ENCODE data around the gene SLC22A5. TPM values are rescaled to one million over a fixed set of nuclear protein-coding genes. Genes with fewer than 3 reads are reported as not detected.

SLC22A5 gene
- polyA plus RNA-seq, 1 donor (not counting 4 experiments of a cell fraction or from before 2014, with no cell fraction given), result 14.8 TPM

GRCh38 chr5:132417461-132417860 lies 48.0 kb downstream of the SLC22A5 start:
- no peak for FAIRE-seq
- no peak overlapping the region for H2AFZ ChIP-seq (ENCODE audit: control insufficient read depth, low read length)
- dilution Hi-C loops (cut with MboI; ENCODE audit: extremely low pct_ligation_motif_present, low sequenced_read_pairs), result no loop called here
- no peaks in the 10 kb centered on the region for H3K9me3 ChIP-seq (ENCODE audit: control insufficient read depth, low read depth, low read length)
- no peaks in the 10 kb centered on the region for H3K9me1 ChIP-seq (ENCODE audit: control insufficient read depth, extremely low read depth, insufficient read depth, low read length)
- no peak overlapping the region for H3K9ac ChIP-seq (ENCODE audit: control insufficient read depth, extremely low read depth, insufficient read depth, low read length)
- no peaks in the 10 kb centered on the region for H3K79me2 ChIP-seq (ENCODE audit: control insufficient read depth, insufficient read depth, low read length)
- no peaks in the 10 kb centered on the region for H4K20me1 ChIP-seq (ENCODE audit: control insufficient read depth, extremely low read depth, insufficient read depth, low read length)
- no peaks in the 10 kb centered on the region for H3K36me3 ChIP-seq (ENCODE audit: control insufficient read depth in 2 of 2, extremely low read depth in 1 of 2, insufficient read depth in 2 of 2, low read length in 2 of 2)
- H3K27me3 ChIP-seq (ENCODE audit: control insufficient read depth, extremely low read depth, insufficient read depth, low read length), result no peaks in the 10 kb centered on the region
- peaks cover 56% of the 10 kb centered on the region for H3K4me1 ChIP-seq (ENCODE audit: control insufficient read depth, extremely low read depth, insufficient read depth, low read length)
- TF ChIP-seq CTCF (optimal IDR thresholded peaks at IDR 0.05 in 1 of 3, IDR thresholded peaks at IDR 0.05 in 1 of 3, conservative IDR thresholded peaks at IDR 0.05 in 1 of 3; ENCODE audit: extremely low read depth in 1 of 3, insufficient read depth in 2 of 3, low read length in 3 of 3), result no peak
- TF ChIP-seq EZH2 (IDR thresholded peaks at IDR 0.05; ENCODE audit: low read length), result no peak
- H3K27ac ChIP-seq (ENCODE audit: control insufficient read depth, insufficient read depth, low read length), result no peak overlapping the region
- no peak overlapping the region for H3K4me3 ChIP-seq (ENCODE audit: control insufficient read depth in 2 of 3, extremely low read depth in 1 of 3, insufficient read depth in 2 of 3, low read depth in 1 of 3, low read length in 3 of 3)
- peak overlapping the region; percentile 20 for H3K4me2 ChIP-seq (ENCODE audit: control insufficient read depth, extremely low read depth, insufficient read depth, low read depth, low read length)
- DNase-seq (ENCODE audit: low read depth, low spot score), result no peak

GRCh38 chr5:132417889-132418485 lies 48.5 kb downstream of the SLC22A5 start:
- peaks cover 60% of the 10 kb centered on the region for H3K4me1 ChIP-seq (ENCODE audit: control insufficient read depth, extremely low read depth, insufficient read depth, low read length)
- H3K27ac ChIP-seq (ENCODE audit: control insufficient read depth, insufficient read depth, low read length), result no peak overlapping the region

More at GRCh38 chr5:132417889-132418485, 48.5 kb downstream of the SLC22A5 start:
- FAIRE-seq (no peak), DNase-seq (ENCODE audit: low read depth, low spot score) (no peak)
- H3K79me2 ChIP-seq (ENCODE audit: control insufficient read depth, insufficient read depth, low read length), result no peaks in the 10 kb centered on the region
- no peaks in the 10 kb centered on the region for H4K20me1 ChIP-seq (ENCODE audit: control insufficient read depth, extremely low read depth, insufficient read depth, low read length)
- H3K4me2 ChIP-seq (ENCODE audit: control insufficient read depth, extremely low read depth, insufficient read depth, low read depth, low read length), result no peak overlapping the region
- TF ChIP-seq CTCF (optimal IDR thresholded peaks at IDR 0.05 in 1 of 3, IDR thresholded peaks at IDR 0.05 in 1 of 3, conservative IDR thresholded peaks at IDR 0.05 in 1 of 3; ENCODE audit: extremely low read depth in 1 of 3, insufficient read depth in 2 of 3, low read length in 3 of 3) (no peak), EZH2 (IDR thresholded peaks at IDR 0.05; ENCODE audit: low read length) (no peak)
- no peaks in the 10 kb centered on the region for H3K9me3 ChIP-seq (ENCODE audit: control insufficient read depth, low read depth, low read length)
- dilution Hi-C loops (cut with MboI; ENCODE audit: extremely low pct_ligation_motif_present, low sequenced_read_pairs), result no loop called here
- H3K9me1 ChIP-seq (ENCODE audit: control insufficient read depth, extremely low read depth, insufficient read depth, low read length), result no peaks in the 10 kb centered on the region
- H3K4me3 ChIP-seq (ENCODE audit: control insufficient read depth in 2 of 3, extremely low read depth in 1 of 3, insufficient read depth in 2 of 3, low read depth in 1 of 3, low read length in 3 of 3), result no peak overlapping the region
- no peaks in the 10 kb centered on the region for H3K36me3 ChIP-seq (ENCODE audit: control insufficient read depth in 2 of 2, extremely low read depth in 1 of 2, insufficient read depth in 2 of 2, low read length in 2 of 2)
- H3K27me3 ChIP-seq (ENCODE audit: control insufficient read depth, extremely low read depth, insufficient read depth, low read length), result no peaks in the 10 kb centered on the region
- H2AFZ ChIP-seq (ENCODE audit: control insufficient read depth, low read length), result no peak overlapping the region
- no peak overlapping the region for H3K9ac ChIP-seq (ENCODE audit: control insufficient read depth, extremely low read depth, insufficient read depth, low read length)

Data from keratinocyte (primary cell).